ENCODE measurements around the gene EXD2.

- TF ChIP-seq CTCF (IDR thresholded peaks at IDR 0.05): no peak
- TF ChIP-seq POLR2A (IDR thresholded peaks at IDR 0.05): no peak
Observed at GRCh38 chr14:69207435-69208041, 16.2 kb downstream of the EXD2 start.
